Testis (tissue), 2 donors: ENCODE results near the gene POU4F1.

Experiments
- POLR2A ChIP-seq: fragments of 450-650 bp; IDR thresholded peaks from one replicate; pipeline ENCODE4 v1.6.1; 2017; ENCODE audit warnings: antibody characterized with exemption, mild to moderate bottlenecking, moderate library complexity
- TF ChIP-seq, protein P1 (sequence below), 3 experiments: fragments of 450-650 bp in 2 of 3; fragments of 200-600 bp in 1 of 3; sonication (generic) in 1 of 3; IDR thresholded peaks; one replicate each; pipeline ENCODE4 v1.5.1; 2016 to 2019; ENCODE audit warnings: antibody characterized with exemption in 3 of 3, mild to moderate bottlenecking in 2 of 3, moderate library complexity in 1 of 3

DNA sequence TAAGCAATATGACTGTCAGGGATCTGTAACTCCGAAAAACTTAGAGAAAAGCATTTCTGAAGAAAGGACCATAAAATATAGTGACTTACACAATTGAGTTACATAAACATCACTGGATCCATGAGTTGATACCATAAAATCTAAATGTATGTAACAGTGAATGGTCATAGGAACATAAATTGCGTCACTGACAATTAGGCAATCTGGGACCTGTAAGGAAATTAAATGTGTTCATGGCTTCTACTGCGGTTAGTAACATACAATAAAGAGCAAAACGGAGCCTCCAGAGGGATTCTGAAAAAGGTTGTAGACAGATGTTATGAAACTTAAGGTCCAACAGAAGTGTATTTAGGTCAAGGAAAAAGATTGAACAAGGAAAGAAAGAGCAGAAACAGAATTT, 27.1 kb downstream of the POU4F1 start:
- TF ChIP-seq, protein P1, sequence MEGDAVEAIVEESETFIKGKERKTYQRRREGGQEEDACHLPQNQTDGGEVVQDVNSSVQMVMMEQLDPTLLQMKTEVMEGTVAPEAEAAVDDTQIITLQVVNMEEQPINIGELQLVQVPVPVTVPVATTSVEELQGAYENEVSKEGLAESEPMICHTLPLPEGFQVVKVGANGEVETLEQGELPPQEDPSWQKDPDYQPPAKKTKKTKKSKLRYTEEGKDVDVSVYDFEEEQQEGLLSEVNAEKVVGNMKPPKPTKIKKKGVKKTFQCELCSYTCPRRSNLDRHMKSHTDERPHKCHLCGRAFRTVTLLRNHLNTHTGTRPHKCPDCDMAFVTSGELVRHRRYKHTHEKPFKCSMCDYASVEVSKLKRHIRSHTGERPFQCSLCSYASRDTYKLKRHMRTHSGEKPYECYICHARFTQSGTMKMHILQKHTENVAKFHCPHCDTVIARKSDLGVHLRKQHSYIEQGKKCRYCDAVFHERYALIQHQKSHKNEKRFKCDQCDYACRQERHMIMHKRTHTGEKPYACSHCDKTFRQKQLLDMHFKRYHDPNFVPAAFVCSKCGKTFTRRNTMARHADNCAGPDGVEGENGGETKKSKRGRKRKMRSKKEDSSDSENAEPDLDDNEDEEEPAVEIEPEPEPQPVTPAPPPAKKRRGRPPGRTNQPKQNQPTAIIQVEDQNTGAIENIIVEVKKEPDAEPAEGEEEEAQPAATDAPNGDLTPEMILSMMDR (IDR thresholded peaks at IDR 0.05) = no peak
- TF ChIP-seq POLR2A = no peak
